Prostate gland (tissue), 2 donors: ENCODE measurements around the gene TMEM170B. TPM values are rescaled to one million over a fixed set of nuclear protein-coding genes. Genes with fewer than 3 reads are reported as not detected.

Experiments
- DNase-seq: peaks from one replicate; pipeline ENCODE4 v3.0.0-alpha.2; 2019; ENCODE audit warnings: low spot score
- H3K27ac ChIP-seq, 2 donors: fragments of 200-600 bp; sonication (generic); 2 replicates each; pipeline ENCODE4 v1.5.1; 2017 to 2019
- H3K27me3 ChIP-seq: fragments of 200-600 bp; sonication (generic); replicated peaks from 2 replicates; pipeline ENCODE4 v1.5.1; 2019; ENCODE audit not compliant: insufficient read depth
- H3K36me3 ChIP-seq, 2 donors: fragments of 200-600 bp; sonication (generic); 1 replicate in 1 of 2; 2 replicates in 1 of 2; pipeline versions ENCODE4 v1.5.1 to v1.8.1; 2017 to 2019
- H3K4me1 ChIP-seq: fragments of 200-600 bp; sonication (generic); replicated peaks from 2 replicates; pipeline ENCODE4 v1.5.1; 2019
- H3K4me3 ChIP-seq, 2 donors: fragments of 200-600 bp; sonication (generic); 2 replicates each; pipeline ENCODE4 v1.5.1; 2017 to 2019
- H3K9me3 ChIP-seq: fragments of 200-600 bp; sonication (generic); 2 replicates; pipeline ENCODE4 v1.5.1; 2017
- POLR2A ChIP-seq: fragments of 450-650 bp; IDR thresholded peaks from one replicate; pipeline ENCODE4 v1.6.1; 2016; ENCODE audit warnings: antibody characterized with exemption, mild to moderate bottlenecking
- POLR2AphosphoS5 ChIP-seq: sonication (generic); formaldehyde crosslinking; IDR thresholded peaks from one replicate; pipeline ENCODE4 v1.6.1; 2017; ENCODE audit warnings: antibody characterized with exemption
- WGBS: methylation state at CpG from one replicate; pipeline ENCODE4 v1.1.5; 2018; 5-methylcytosine and 5-hydroxymethylcytosine counted together
- intact Hi-C: fragments of 100-400 bp; cut with DNase I; formaldehyde crosslinking; loops from one replicate; pipeline ENCODE4 v1.14.2; 2022
- total RNA-seq, 2 donors: library from RNA; depleted of rRNA; stranded (reverse); fragments of >200 nt; gene quantifications; one replicate each; pipeline ENCODE4 v1.1.0, GENCODE V29; 2016
- TF ChIP-seq, protein P1 (sequence below), 4 experiments: fragments of 200-600 bp in 2 of 4; fragments of 450-650 bp in 2 of 4; sonication (generic) in 2 of 4; IDR thresholded peaks; 1 replicate in 3 of 4; 2 replicates in 1 of 4; pipeline ENCODE4 v1.5.1; 2016 to 2019; ENCODE audit warnings: antibody characterized with exemption in 4 of 4, mild to moderate bottlenecking in 2 of 4, moderate library complexity in 2 of 4

Gene TMEM170B
- total RNA-seq, 2 donors from 2014 or later = 2.7 to 5.7 TPM

DNA sequence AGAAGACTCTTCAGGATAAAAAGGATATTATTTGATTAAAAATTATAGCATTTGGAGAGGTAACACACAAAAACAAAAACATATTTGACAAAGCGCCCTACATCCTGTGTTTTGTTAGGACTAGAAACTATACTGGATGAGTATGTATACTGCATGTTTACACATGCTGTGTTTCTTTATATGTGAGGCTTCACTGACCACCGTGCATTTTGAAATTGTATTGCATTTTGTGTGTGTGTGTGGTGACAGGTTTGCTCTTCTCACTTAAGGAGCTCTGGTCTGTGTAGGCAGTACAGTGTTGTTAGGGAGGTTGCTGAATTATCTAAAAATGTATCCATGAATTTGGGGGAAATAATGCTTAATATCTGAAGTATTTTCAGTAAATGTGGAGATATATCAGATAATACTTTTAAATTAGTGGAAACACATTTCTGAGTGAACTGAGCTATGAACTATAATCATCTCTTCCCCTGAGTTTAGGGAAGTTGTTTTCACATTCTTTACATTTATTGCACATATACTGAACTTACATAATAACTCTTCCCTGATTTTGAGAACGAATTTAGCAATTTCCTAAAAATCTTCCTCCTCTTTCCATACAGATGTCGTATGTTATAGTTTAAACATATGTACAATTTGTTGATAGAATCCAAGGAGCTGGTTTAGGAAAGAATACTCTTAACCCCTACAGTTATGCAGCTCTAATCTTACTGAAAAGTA lies 43.3 kb downstream of the TMEM170B start:
- TF ChIP-seq POLR2A = no peak
- no peak for TF ChIP-seq POLR2AphosphoS5
- TF ChIP-seq, protein P1, sequence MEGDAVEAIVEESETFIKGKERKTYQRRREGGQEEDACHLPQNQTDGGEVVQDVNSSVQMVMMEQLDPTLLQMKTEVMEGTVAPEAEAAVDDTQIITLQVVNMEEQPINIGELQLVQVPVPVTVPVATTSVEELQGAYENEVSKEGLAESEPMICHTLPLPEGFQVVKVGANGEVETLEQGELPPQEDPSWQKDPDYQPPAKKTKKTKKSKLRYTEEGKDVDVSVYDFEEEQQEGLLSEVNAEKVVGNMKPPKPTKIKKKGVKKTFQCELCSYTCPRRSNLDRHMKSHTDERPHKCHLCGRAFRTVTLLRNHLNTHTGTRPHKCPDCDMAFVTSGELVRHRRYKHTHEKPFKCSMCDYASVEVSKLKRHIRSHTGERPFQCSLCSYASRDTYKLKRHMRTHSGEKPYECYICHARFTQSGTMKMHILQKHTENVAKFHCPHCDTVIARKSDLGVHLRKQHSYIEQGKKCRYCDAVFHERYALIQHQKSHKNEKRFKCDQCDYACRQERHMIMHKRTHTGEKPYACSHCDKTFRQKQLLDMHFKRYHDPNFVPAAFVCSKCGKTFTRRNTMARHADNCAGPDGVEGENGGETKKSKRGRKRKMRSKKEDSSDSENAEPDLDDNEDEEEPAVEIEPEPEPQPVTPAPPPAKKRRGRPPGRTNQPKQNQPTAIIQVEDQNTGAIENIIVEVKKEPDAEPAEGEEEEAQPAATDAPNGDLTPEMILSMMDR (IDR thresholded peaks at IDR 0.05) = no peak
- intact Hi-C loops = loop anchor here (5.0 to 10.0 kb wide), 3 partner anchors 434 to 1024 kb away; partner anchors contain the start of gene HIVEP1

DNA sequence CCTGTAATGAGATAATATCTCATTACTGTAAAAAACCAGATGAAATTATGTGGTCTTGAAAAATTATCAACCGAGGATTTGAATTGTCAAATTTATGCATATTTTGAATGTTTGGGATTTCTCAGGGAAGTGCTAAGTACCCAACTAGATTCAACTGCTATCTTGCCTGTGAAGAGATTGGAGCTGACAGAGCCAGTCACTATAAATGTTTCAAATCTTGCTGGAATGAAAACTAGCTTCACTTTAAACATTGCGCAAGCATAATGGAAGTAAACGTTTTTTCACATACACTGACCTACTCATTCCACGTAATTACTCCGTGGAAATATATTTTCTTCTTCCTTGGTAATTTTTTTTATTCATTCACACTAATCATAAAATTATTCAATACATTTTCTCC lies 46.7 kb downstream of the TMEM170B start:
- H3K9me3 ChIP-seq = no peaks in the 10 kb centered on the region
- H3K4me3 ChIP-seq = no peak overlapping the region
- no peak for TF ChIP-seq POLR2A
- TF ChIP-seq, protein P1 (IDR thresholded peaks at IDR 0.05) = no peak
- no peak for TF ChIP-seq POLR2AphosphoS5
- WGBS = 67% methylated on average over 5 of the region's 5 CpGs
- H3K27me3 ChIP-seq = no peaks in the 10 kb centered on the region
- H3K27ac ChIP-seq = no peak overlapping the region
- no peaks in the 10 kb centered on the region for H3K36me3 ChIP-seq
- DNase-seq = no peak
- H3K4me1 ChIP-seq = no peaks in the 10 kb centered on the region
- intact Hi-C loops = loop anchor here (5.0 to 10.0 kb wide), 3 partner anchors 431 to 1021 kb away; partner anchors contain the start of gene HIVEP1

More for the DNA sequence above, 43.3 kb downstream of the TMEM170B start:
- Histone ChIP-seq H3K27me3 (no peaks in the 10 kb centered on the region), H3K4me3 (no peak overlapping the region), H3K36me3 (no peaks in the 10 kb centered on the region), H3K27ac (no peak overlapping the region), H3K9me3 (no peaks in the 10 kb centered on the region), H3K4me1 (no peaks in the 10 kb centered on the region)
- no peak for DNase-seq
- 71% methylated on average over 4 of the region's 4 CpGs for WGBS

DNA sequence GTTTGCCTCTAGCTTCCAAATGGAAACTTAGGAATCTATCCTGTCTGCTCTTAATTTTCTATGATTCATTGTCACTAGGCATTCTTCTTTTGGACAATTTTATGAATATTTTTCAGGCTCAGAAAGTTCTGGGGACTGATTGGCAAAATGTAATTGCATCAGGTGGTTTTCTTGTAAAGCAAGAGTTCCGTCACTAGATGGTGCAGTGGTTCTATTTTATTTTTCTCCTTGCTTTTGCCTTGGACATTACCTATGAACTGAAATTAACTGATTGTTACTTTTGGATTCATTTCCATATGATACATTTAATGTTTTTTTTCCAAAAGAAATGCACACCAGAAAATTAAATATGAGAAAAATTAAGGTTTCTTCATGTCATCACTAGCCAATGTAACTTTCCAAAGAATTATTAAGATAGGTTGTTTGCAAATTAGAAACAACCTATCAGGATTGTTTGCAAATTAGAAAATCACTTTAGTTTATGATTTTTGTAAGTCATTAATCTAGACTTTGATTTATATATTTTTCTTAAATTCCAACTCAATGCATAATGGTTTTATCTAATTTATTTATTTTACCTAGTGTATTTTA lies 48.0 kb downstream of the TMEM170B start:
- DNase-seq = no peak
- WGBS = 17% methylated on average over 1 of the region's 1 CpG
- intact Hi-C loops = loop anchor here (10.0 kb wide), 2 partner anchors 429 to 1019 kb away; partner anchors contain the start of gene HIVEP1

DNA sequence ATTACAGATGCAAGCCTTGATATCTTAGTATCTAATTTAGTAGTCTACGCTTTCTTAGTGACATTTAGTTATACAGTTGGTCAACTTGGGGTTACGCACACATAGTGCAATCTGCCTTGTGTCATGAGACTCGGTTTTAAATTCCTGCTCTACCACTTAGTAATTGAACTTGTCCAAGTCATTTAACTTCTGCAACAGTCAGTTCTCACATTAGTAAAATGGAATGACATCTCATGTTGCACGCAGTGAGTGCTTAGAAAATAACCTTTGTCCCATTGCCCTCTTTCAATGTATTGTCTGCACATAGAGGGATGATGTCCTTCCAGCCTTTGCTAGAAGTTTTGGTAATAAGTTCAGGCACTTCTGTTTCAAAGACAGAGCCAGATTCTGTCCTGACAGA lies 48.6 kb downstream of the TMEM170B start:
- TF ChIP-seq, protein P1 (IDR thresholded peaks at IDR 0.05) = no peak
- TF ChIP-seq POLR2A = no peak
- no peak for TF ChIP-seq POLR2AphosphoS5
- Histone ChIP-seq H3K4me3 (no peak overlapping the region), H3K4me1 (no peaks in the 10 kb centered on the region), H3K27ac (no peak overlapping the region), H3K36me3 (no peaks in the 10 kb centered on the region), H3K27me3 (no peaks in the 10 kb centered on the region), H3K9me3 (no peaks in the 10 kb centered on the region)
- no peak for DNase-seq
- 88% methylated on average over 4 of the region's 4 CpGs for WGBS
- intact Hi-C loops = loop anchor here (10.0 kb wide), 2 partner anchors 429 to 1019 kb away; partner anchors contain the start of gene HIVEP1

More for the DNA sequence above, 48.0 kb downstream of the TMEM170B start:
- Histone ChIP-seq H3K4me1 (no peaks in the 10 kb centered on the region), H3K36me3 (no peaks in the 10 kb centered on the region), H3K27me3 (no peaks in the 10 kb centered on the region), H3K9me3 (no peaks in the 10 kb centered on the region), H3K4me3 (no peak overlapping the region), H3K27ac (no peak overlapping the region)
- TF ChIP-seq, protein P1 (IDR thresholded peaks at IDR 0.05) = peak in 3 of 4 experiments; percentile 51 to 70 (median 69)
- no peak for TF ChIP-seq POLR2A
- TF ChIP-seq POLR2AphosphoS5 = no peak
